Measurements from ENCODE around the gene ZNF710. TPM values are rescaled to one million over a fixed set of nuclear protein-coding genes. Genes with fewer than 3 reads are reported as not detected.

ZNF710 gene
- total RNA-seq, 3 donors from 2014 or later (not counting 1 experiment from before 2014, with no cell fraction given), result 26.5 to 43.1 (median 26.6) TPM

GRCh38 chr15:90049666-90050604 is 48.8 kb downstream of the ZNF710 start:
- 94% methylated on average over 20 of the region's 22 CpGs for WGBS (ENCODE audit: insufficient coverage)
- intact Hi-C loops (cut with micrococcal nuclease), result no loop called here
- Histone ChIP-seq H3K27ac (ENCODE audit: low read length) (no peak overlapping the region), H3K4me3 (ENCODE audit: low read length) (no peak overlapping the region), H3K9me3 (ENCODE audit: control insufficient read depth, insufficient read depth, low read length) (no peaks in the 10 kb centered on the region), H3K36me3 (ENCODE audit: control insufficient read depth, insufficient read depth, low read length) (no peaks in the 10 kb centered on the region), H3K27me3 (ENCODE audit: control insufficient read depth, insufficient read depth, low read length) (no peaks in the 10 kb centered on the region), H3K4me1 (ENCODE audit: control insufficient read depth, insufficient read depth, low read length) (peaks cover 40% of the 10 kb centered on the region)
- no peak for TF ChIP-seq CTCF (IDR thresholded peaks at IDR 0.05)
- H3K9me3 Mint-ChIP-seq, result no peaks in the 10 kb centered on the region
- DNase-seq (no peak), ATAC-seq (no peak)
- no peaks in the 10 kb centered on the region for H3K36me3 Mint-ChIP-seq
- H3K4me1 Mint-ChIP-seq, result peaks cover 43 to 58% of the 10 kb centered on the region in 2 donors
- no peaks in the 10 kb centered on the region for H3K27me3 Mint-ChIP-seq (ENCODE audit: low read depth in 2 of 2)
- peak overlapping the region; percentile 65 for H3K27ac Mint-ChIP-seq
- no peak overlapping the region for H3K4me3 Mint-ChIP-seq

- Histone ChIP-seq H3K9me3 (ENCODE audit: control insufficient read depth, insufficient read depth, low read length) (no peaks in the 10 kb centered on the region), H3K27ac (ENCODE audit: low read length) (no peak overlapping the region), H3K4me3 (ENCODE audit: low read length) (no peak overlapping the region), H3K4me1 (ENCODE audit: control insufficient read depth, insufficient read depth, low read length) (peaks cover 20% of the 10 kb centered on the region), H3K36me3 (ENCODE audit: control insufficient read depth, insufficient read depth, low read length) (no peaks in the 10 kb centered on the region), H3K27me3 (ENCODE audit: control insufficient read depth, insufficient read depth, low read length) (no peaks in the 10 kb centered on the region)
- DNase-seq (no peak), ATAC-seq (no peak)
- 69% methylated on average over 5 of the region's 5 CpGs for whole genome bisulfite sequencing (ENCODE audit: insufficient coverage)
- Mint-ChIP-seq H3K27ac (no peak overlapping the region), H3K9me3 (no peaks in the 10 kb centered on the region), H3K4me1 (peaks cover 40 to 47% of the 10 kb centered on the region in 2 donors), H3K36me3 (no peaks in the 10 kb centered on the region), H3K27me3 (ENCODE audit: low read depth in 2 of 2) (no peaks in the 10 kb centered on the region), H3K4me3 (no peak overlapping the region)
- no peak for TF ChIP-seq CTCF (IDR thresholded peaks at IDR 0.05)
- intact Hi-C loops (cut with micrococcal nuclease), result no loop called here
Measured at GRCh38 chr15:90051874-90052273, 50.8 kb downstream of the ZNF710 start.

GRCh38 chr15:90053685-90054466 is 52.8 kb downstream of the ZNF710 start:
- Mint-ChIP-seq H3K4me3 (no peak overlapping the region), H3K27me3 (ENCODE audit: low read depth in 2 of 2) (no peaks in the 10 kb centered on the region), H3K36me3 (no peaks in the 10 kb centered on the region), H3K9me3 (no peaks in the 10 kb centered on the region), H3K27ac (peak overlapping the region; percentile 7 to 50), H3K4me1 (peaks cover 49 to 56% of the 10 kb centered on the region in 2 donors)
- no peak overlapping the region for H3K4me3 ChIP-seq (ENCODE audit: low read length)
- H3K27ac ChIP-seq (ENCODE audit: low read length), result no peak overlapping the region
- H3K27me3 ChIP-seq (ENCODE audit: control insufficient read depth, insufficient read depth, low read length), result no peaks in the 10 kb centered on the region
- no peak for TF ChIP-seq CTCF (IDR thresholded peaks at IDR 0.05)
- no peaks in the 10 kb centered on the region for H3K36me3 ChIP-seq (ENCODE audit: control insufficient read depth, insufficient read depth, low read length)
- ATAC-seq, result no peak
- peaks cover 20% of the 10 kb centered on the region for H3K4me1 ChIP-seq (ENCODE audit: control insufficient read depth, insufficient read depth, low read length)
- intact Hi-C loops (cut with micrococcal nuclease), result no loop called here
- H3K9me3 ChIP-seq (ENCODE audit: control insufficient read depth, insufficient read depth, low read length), result no peaks in the 10 kb centered on the region
- WGBS (ENCODE audit: insufficient coverage), result 91% methylated on average over 11 of the region's 14 CpGs
- no peak for DNase-seq
